Endothelial cell of umbilical vein (primary cell): ENCODE results near the gene CACNA1C. TPM values are rescaled to one million over a fixed set of nuclear protein-coding genes. Genes with fewer than 3 reads are reported as not detected.

Source experiments
- BruUV-seq: library from RNA; stranded (reverse); fragments of 400-500 nt; replicated peaks from 2 replicates; lab custom pipeline; 2021; lab: Mats Ljungman, UMichigan
- CTCF ChIA-PET: fragments of 300-600, 350-600 bp; sonication (Branson Sonifier 250); formaldehyde crosslinking; loops from one replicate; lab custom pipeline; 2021; ENCODE audit warnings: antibody characterized with exemption, inconsistent platforms; lab: Charles Lee
- POLR2A ChIA-PET: fragments of 300-600, 350-600 bp; sonication (Branson Sonifier 250); formaldehyde crosslinking; loops from one replicate; lab custom pipeline; 2021; ENCODE audit warnings: antibody characterized with exemption, inconsistent platforms; lab: Charles Lee
- DNase-seq: peaks from one replicate; pipeline ENCODE4 v3.0.0-alpha.2; 2011; ENCODE audit warnings: low read depth, low spot score
- FAIRE-seq: peaks from 2 replicates; lab custom pipeline; 2011; peaks lifted over from hg19 to GRCh38; lab: Jason Lieb, UNC
- H2AFZ ChIP-seq: 2 replicates; pipeline ENCODE4 v1.6.0; 2012; ENCODE audit warnings: low read depth, low read length, control low read depth, inconsistent platforms
- H3K27ac ChIP-seq: 2 replicates; pipeline ENCODE4 v1.5.1; 2011; ENCODE audit warnings: low read depth, mild to moderate bottlenecking, control low read depth, low read length, moderate library complexity; ENCODE audit not compliant: insufficient read depth
- H3K27me3 ChIP-seq, 2 experiments: 2 replicates each; pipeline versions ENCODE4 v1.6.0 to v1.6.1; 2011; ENCODE audit warnings: low read length in 2 of 2, mixed read lengths in 1 of 2; ENCODE audit not compliant: control insufficient read depth in 2 of 2, insufficient read depth in 2 of 2
- H3K36me3 ChIP-seq, 2 experiments: 2 replicates in 1 of 2; 3 replicates in 1 of 2; pipeline ENCODE4 v1.5.1; 2011; ENCODE audit warnings: low read length in 2 of 2, mild to moderate bottlenecking in 1 of 2, moderate library complexity in 1 of 2; ENCODE audit not compliant: control insufficient read depth in 2 of 2, insufficient read depth in 2 of 2; ENCODE audit errors: extremely low read depth in 1 of 2
- H3K4me1 ChIP-seq: 3 replicates; pipeline ENCODE4 v1.5.1; 2011; ENCODE audit warnings: mild to moderate bottlenecking, low read length; ENCODE audit not compliant: control insufficient read depth, insufficient read depth; ENCODE audit errors: extremely low read depth
- H3K4me2 ChIP-seq: 2 replicates; pipeline ENCODE4 v1.6.1; 2011; ENCODE audit warnings: low read length, control low read depth, mixed read lengths; ENCODE audit not compliant: insufficient read depth
- H3K4me3 ChIP-seq, 3 experiments: fragments of 200-600 bp in 1 of 3; sonication (generic), shearing (Covaris generic) in 1 of 3; replicated peaks in 1 of 3; 2 replicates each; pipeline ENCODE4 v1.5.1; 2011 to 2016; ENCODE audit warnings: control low read depth in 3 of 3, low read length in 3 of 3, mild to moderate bottlenecking in 2 of 3, inconsistent platforms in 1 of 3, low read depth in 1 of 3, moderate library complexity in 1 of 3; ENCODE audit not compliant: insufficient read depth in 1 of 3
- H3K79me2 ChIP-seq: 2 replicates; pipeline ENCODE4 v1.6.0; 2012; ENCODE audit warnings: low read length, inconsistent platforms; ENCODE audit not compliant: control insufficient read depth, insufficient read depth
- H3K9ac ChIP-seq: replicated peaks from 2 replicates; pipeline ENCODE3; 2011; ENCODE audit warnings: low read length, control low read depth; ENCODE audit not compliant: insufficient read depth; ENCODE audit errors: extremely low read depth
- H3K9me1 ChIP-seq: replicated peaks from 3 replicates; pipeline ENCODE4 v1.6.0; 2011; ENCODE audit warnings: mild to moderate bottlenecking, low read length; ENCODE audit not compliant: control insufficient read depth, insufficient read depth; ENCODE audit errors: extremely low read depth
- H3K9me3 ChIP-seq: replicated peaks from 2 replicates; pipeline ENCODE4 v1.5.1; 2012; ENCODE audit warnings: low read length, inconsistent platforms; ENCODE audit not compliant: control insufficient read depth, insufficient read depth
- H4K20me1 ChIP-seq: replicated peaks from 2 replicates; pipeline ENCODE3; 2011; ENCODE audit warnings: mild to moderate bottlenecking, low read length; ENCODE audit not compliant: control insufficient read depth, insufficient read depth; ENCODE audit errors: extremely low read depth
- EZH2 ChIP-seq: IDR thresholded peaks from 2 replicates; pipeline ENCODE4 v1.6.1; 2012; ENCODE audit warnings: borderline replicate concordance, low read depth, mild to moderate bottlenecking, moderate library complexity, low read length, inconsistent platforms; ENCODE audit not compliant: severe bottlenecking
- FOS ChIP-seq: IDR thresholded peaks from 2 replicates; pipeline ENCODE4 v1.6.1; 2011; ENCODE audit warnings: mild to moderate bottlenecking, low read length, moderate library complexity, borderline replicate concordance; ENCODE audit not compliant: insufficient read depth
- GATA2 ChIP-seq: IDR thresholded peaks from 2 replicates; pipeline ENCODE4 v1.7.0; 2011; ENCODE audit warnings: low read depth, mild to moderate bottlenecking, moderate library complexity, mixed read lengths, low read length; ENCODE audit not compliant: insufficient read length, insufficient read depth
- JUN ChIP-seq: IDR thresholded peaks from 2 replicates; pipeline ENCODE4 v1.6.1; 2011; ENCODE audit warnings: borderline replicate concordance, low read depth; ENCODE audit not compliant: insufficient read length, insufficient read depth
- MYC ChIP-seq: IDR thresholded peaks from one replicate; pipeline ENCODE4 v1.6.1; 2011; ENCODE audit warnings: mild to moderate bottlenecking, low read depth, low read length
- POLR2A ChIP-seq: IDR thresholded peaks from 2 replicates; pipeline ENCODE4 v1.6.1; 2012; ENCODE audit warnings: low read depth, mild to moderate bottlenecking, control low read depth, low read length
- POLR2AphosphoS5 ChIP-seq: IDR thresholded peaks from 2 replicates; pipeline ENCODE4 v1.6.1; 2012; ENCODE audit warnings: low read depth, mild to moderate bottlenecking, control low read depth, low read length, moderate library complexity; ENCODE audit not compliant: insufficient read depth
- dilution Hi-C: fragments of 300-500 bp; cut with MboI; formaldehyde crosslinking; loops from one replicate; pipeline ENCODE4 v1.15.0; 2019; ENCODE audit warnings: low sequenced_read_pairs; ENCODE audit not compliant: extremely low pct_ligation_motif_present
- intact Hi-C: fragments of 100-400 bp; cut with micrococcal nuclease; formaldehyde crosslinking; loops from one replicate; pipeline ENCODE4 v1.10.0; 2022
- polyA plus RNA-seq, 4 experiments: library from polyadenylated mRNA; depleted of rRNA in 3 of 4; stranded (reverse) in 3 of 4; unstranded in 1 of 4; fragments of >200 nt; gene quantifications; 2 replicates each; pipeline versions ENCODE4 v1.2.1 to v1.2.3, GENCODE V29; 2011 to 2012; ENCODE audit warnings: missing spikeins in 1 of 4
- total RNA-seq: library from RNA; stranded (reverse); gene quantifications from 2 replicates; pipeline ENCODE4 v1.2.3, GENCODE V29; 2021
- TF ChIP-seq, protein P1 (sequence below), 2 donors: IDR thresholded peaks; 1 replicate in 1 of 2; 2 replicates in 1 of 2; pipeline ENCODE4 v1.5.1; 2011; ENCODE audit warnings: low read length in 2 of 2, mild to moderate bottlenecking in 2 of 2, moderate library complexity in 2 of 2, control low read depth in 1 of 2, inconsistent platforms in 1 of 2, low read depth in 1 of 2; ENCODE audit not compliant: insufficient read depth in 1 of 2; ENCODE audit errors: extremely low read depth in 1 of 2
- TF ChIP-seq, protein P2 (sequence below): IDR thresholded peaks from 2 replicates; pipeline ENCODE4 v1.6.1; 2011; ENCODE audit not compliant: insufficient read depth, insufficient read length

Gene CACNA1C
- total and polyA plus RNA-seq, 2 donors (not counting 3 experiments of a cell fraction or from before 2014, with no cell fraction given), result not detected

DNA sequence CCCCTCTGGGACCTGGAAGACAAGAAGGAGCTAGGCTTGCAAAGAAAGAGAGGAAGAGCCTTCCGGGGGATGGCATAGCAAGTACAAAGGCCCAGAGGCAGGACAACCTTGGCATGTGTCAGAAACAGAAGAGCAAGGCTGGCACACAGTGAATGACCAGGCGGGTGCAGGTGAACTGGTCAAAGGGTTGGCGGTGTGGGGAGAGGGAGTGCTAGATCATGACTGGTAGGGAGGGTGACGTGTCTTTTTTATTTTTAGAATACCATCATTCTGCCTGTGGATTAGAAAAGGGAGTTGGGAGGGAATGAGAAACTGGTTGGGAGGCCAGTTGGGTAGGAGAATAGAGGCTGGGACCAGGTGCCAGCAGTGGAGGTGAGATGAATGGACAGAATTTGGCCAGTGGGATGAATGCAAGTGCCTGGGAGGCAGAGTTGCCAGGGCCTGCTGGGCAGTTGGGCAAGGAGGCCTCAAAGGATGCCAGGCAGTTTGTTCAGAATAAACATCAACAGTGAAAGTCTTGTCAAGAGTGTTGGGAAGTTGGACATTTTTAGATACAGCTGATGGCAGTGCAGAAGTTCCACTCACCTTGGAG is 168.3 kb downstream of the CACNA1C start:
- Histone ChIP-seq H3K9me1 (no peaks in the 10 kb centered on the region), H3K27me3 (no peaks in the 10 kb centered on the region), H3K4me3 (no peak overlapping the region), H3K9ac (no peak overlapping the region), H4K20me1 (no peaks in the 10 kb centered on the region), H2AFZ (no peak overlapping the region), H3K4me2 (no peak overlapping the region), H3K27ac (no peak overlapping the region), H3K4me1 (no peaks in the 10 kb centered on the region), H3K79me2 (no peaks in the 10 kb centered on the region), H3K36me3 (no peaks in the 10 kb centered on the region), H3K9me3 (no peaks in the 10 kb centered on the region)
- no peak for FAIRE-seq
- ChIA-PET POLR2A (no interaction called here), CTCF (no interaction called here)
- TF ChIP-seq MYC (no peak), GATA2 (no peak), EZH2 (no peak), FOS (no peak), JUN (no peak), POLR2A (no peak), POLR2AphosphoS5 (no peak)
- TF ChIP-seq, protein P1, sequence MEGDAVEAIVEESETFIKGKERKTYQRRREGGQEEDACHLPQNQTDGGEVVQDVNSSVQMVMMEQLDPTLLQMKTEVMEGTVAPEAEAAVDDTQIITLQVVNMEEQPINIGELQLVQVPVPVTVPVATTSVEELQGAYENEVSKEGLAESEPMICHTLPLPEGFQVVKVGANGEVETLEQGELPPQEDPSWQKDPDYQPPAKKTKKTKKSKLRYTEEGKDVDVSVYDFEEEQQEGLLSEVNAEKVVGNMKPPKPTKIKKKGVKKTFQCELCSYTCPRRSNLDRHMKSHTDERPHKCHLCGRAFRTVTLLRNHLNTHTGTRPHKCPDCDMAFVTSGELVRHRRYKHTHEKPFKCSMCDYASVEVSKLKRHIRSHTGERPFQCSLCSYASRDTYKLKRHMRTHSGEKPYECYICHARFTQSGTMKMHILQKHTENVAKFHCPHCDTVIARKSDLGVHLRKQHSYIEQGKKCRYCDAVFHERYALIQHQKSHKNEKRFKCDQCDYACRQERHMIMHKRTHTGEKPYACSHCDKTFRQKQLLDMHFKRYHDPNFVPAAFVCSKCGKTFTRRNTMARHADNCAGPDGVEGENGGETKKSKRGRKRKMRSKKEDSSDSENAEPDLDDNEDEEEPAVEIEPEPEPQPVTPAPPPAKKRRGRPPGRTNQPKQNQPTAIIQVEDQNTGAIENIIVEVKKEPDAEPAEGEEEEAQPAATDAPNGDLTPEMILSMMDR (IDR thresholded peaks at IDR 0.05; ENCODE audit: extremely low read depth in 1 of 2, insufficient read depth in 1 of 2, low read depth in 1 of 2, low read length in 2 of 2), result no peak
- TF ChIP-seq, protein P2, sequence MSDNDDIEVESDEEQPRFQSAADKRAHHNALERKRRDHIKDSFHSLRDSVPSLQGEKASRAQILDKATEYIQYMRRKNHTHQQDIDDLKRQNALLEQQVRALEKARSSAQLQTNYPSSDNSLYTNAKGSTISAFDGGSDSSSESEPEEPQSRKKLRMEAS, result no peak
- no peak for DNase-seq
- no TSS peak for BruUV-seq
- intact Hi-C loops (no loop called here), dilution Hi-C loops (no loop called here)
